GM19467 (cell line): ENCODE measurements around the gene PRR15L.
"Not testable (repeated sequence)": the region's sequence is repeated elsewhere in the genome, so short reads cannot be mapped to it uniquely, and the experiment has no call there.

ENCODE experiments used
- ATAC-seq: cut with Tn5 transposase; IDR thresholded peaks from one replicate; pipeline ENCODE4 v1.9.1; 2021; ENCODE audit warnings: mild to moderate bottlenecking, moderate library complexity; ENCODE audit not compliant: unreplicated experiment

The PRR15L gene

GRCh38 chr17:47957591-47958490 lies at the start of gene PRR15L:
PRR15L (minus strand) TSS chr17:47957883; CDS start chr17:47953234, 4,649 bp downstream.
- no peak for ATAC-seq

DNA sequence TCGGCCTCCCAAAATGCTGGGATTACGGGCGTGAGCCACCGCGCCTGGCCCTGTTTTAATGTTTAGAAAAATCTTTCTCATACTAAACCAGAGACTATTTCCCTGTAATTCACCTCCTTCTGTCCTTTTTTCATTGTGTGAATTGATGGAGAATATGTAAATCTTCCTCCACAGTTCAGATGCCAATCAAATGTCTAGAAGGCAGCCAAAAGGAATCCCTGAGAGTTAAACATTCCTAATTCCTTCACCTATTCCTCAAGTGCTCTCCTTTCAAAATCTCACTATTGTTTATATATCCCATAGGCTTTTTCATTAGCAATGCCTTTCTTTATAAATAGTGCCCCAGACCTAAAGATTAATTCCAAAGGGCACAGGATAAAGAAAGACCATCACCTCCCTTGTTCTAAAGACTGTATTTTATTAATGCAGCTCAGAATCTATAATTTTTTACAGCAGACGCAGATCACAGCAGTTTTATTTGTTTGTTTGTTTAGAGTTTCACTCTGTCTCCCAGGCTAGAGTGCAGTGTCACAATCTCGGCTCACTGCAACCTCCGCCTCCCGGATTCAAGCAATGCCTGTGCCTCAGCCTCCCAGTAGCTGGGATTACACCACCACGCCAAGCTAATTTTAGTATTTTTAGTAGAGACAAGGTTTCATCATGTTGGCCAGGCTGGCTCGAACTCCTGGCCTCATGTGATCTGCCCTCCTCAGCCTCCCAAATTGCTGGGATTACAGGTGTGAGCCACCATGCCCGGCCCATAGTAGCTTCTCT lies 49.4 kb upstream of the PRR15L start:
- ATAC-seq, result no peak

- ATAC-seq, result no peak
Measured at GRCh38 chr17:48004983-48005382, 47.3 kb upstream of the PRR15L start.

GRCh38 chr17:48003417-48004151 lies 45.9 kb upstream of the PRR15L start:
- ATAC-seq, result no peak

DNA sequence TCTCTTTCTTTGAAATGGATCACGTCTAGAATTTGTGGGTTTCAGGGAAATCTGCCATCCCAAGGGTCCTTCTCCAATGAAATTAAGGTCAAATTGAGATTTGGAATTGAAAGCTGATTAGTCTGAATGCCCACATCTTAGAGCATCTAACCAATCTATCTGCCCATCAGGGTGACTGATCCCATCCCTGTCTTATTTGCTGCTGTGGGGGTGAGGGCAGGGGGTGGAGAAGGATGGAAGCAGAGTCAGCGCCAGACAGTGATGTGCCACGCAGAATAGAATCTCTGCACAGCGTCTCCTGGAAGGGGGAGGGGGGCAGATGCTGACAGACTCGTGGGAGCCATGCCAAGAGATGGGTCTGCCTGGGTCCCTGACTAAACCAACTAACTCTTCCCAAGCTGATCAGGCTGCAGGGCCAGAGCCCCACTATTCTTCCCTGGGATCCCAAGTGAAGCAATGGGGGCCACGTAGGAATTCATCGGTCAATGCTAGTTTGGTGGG lies 45.3 kb upstream of the PRR15L start:
- no peak for ATAC-seq

- ATAC-seq, result no peak
Measured at GRCh38 chr17:48002266-48002915, 44.7 kb upstream of the PRR15L start.

GRCh38 chr17:48001657-48002056 lies 44.0 kb upstream of the PRR15L start:
- ATAC-seq, result not testable (repeated sequence)

DNA sequence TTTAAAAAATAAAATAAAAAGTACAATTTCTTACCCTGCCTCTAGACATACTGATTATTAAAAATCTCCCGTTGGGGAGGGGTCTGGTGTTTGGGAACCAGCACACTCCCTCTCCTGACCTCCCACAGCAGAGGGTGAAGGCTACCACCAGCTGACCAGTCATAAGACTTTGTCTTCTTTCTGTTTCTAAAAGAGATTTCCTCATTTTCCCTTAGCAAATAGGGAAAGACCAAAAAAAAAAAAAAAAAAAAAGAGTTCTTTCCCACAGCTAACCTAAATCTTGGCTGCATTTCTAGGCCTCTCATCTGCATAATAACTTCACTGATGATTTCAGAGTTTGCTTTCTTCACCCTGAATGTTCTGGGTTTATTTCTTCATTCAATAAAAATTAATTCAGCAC lies 43.5 kb upstream of the PRR15L start:
- ATAC-seq, result no peak

DNA sequence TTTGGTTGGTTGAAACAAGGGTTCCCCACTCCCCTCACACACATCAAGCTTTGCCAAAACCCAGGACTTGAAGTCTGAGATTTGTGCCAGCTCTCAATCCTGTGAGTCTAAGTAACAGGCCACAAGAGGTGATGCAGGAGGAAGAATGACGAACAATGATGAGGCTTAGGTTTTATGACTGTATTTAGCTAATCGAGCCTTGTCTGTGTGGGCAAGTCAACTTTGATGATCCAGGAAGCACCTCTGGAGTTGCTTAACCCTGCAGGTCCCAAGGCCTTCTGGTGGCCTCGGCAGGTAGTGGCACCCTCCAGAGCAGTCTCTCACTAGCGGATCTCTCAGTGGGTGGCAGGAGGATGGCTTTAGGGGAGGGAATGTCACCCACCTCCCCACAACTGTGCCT lies 41.9 kb upstream of the PRR15L start:
- no peak for ATAC-seq

- ATAC-seq, result no peak
Measured at GRCh38 chr17:47998044-47998443, 40.4 kb upstream of the PRR15L start.

DNA sequence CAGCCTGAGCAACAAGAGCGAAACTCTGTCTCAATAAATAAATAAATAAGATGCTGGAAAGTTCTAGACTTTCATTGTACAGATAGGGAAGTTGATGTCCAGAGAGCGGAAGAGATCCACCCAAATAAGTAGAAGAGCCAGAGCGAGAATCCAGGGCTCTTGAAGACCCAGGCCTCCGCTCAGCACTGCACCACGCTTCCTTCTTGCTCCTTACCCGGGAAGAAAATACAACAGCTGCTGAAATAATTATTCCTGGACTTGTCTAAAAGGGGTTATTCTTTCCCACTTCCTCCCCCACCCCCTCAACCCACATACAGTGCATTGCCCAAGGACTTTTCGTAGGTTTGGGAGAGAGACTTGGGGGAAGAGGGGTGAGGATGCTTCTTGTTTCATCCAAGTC lies 39.9 kb upstream of the PRR15L start:
- no peak for ATAC-seq

DNA sequence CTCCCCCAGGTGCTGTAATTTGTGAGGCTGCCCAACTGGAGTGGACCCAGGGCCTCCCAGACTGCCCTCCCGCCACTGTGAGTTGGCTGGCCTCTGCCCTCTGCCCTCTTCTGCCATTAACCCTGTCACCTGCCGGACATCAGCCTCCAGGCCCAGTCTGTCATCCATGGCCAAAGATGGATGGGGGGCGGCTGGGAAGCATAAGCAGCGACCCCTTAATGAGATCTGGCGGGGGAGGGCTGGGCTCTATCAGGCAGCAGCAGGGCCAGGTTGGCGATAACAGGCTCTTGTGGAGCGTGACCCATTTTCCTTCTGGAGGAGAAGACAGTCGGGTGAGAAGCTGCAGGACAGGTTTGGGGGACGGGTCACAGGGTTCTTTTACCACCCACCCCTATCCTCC lies 38.5 kb upstream of the PRR15L start:
- ATAC-seq, result no peak

- ATAC-seq, result no peak
Measured at GRCh38 chr17:47995241-47995935, 37.7 kb upstream of the PRR15L start.

DNA sequence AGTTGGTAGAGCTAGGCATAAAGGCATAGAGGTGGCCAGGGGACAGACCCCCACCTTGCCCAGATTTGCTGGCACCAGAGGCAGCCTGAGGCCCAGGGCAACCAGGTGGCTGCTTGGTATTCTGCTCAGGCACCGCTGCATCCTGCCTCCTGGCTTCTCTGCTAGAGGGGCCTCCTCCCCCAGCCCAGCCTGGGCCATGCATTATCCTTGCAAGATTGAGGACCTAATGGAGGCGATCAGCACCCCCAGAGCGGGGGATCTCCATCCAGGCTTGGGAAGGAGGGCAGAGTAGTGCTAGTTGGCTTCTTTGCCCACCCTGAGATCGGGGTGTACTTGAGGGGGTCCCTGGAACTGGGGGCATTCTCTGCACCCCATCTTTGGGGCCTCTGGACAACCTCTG lies 37.0 kb upstream of the PRR15L start:
- ATAC-seq, result no peak

DNA sequence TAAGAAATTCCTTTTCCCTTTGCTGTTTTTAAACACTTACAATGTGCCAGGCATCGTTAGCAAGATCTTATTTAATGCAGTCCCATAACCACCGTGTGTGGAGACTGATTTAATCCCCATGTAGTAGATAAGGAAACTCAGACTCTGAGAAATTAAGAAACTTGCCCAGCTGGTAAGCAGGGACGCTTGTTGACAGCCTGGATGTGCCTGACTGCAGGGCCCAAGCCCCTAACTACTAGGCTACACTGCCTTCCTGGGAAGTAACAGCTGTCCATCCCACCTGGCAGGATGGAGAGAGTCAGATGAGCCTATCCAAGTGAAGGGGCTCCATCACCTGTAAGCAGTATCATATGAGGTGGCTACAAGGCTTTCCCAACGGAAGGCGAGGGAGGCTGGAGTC lies 36.3 kb upstream of the PRR15L start:
- ATAC-seq, result no peak

- no peak for ATAC-seq
Measured at GRCh38 chr17:47993031-47993564, 35.4 kb upstream of the PRR15L start.

- ATAC-seq, result no peak
Measured at GRCh38 chr17:47992216-47992615, 34.5 kb upstream of the PRR15L start.

DNA sequence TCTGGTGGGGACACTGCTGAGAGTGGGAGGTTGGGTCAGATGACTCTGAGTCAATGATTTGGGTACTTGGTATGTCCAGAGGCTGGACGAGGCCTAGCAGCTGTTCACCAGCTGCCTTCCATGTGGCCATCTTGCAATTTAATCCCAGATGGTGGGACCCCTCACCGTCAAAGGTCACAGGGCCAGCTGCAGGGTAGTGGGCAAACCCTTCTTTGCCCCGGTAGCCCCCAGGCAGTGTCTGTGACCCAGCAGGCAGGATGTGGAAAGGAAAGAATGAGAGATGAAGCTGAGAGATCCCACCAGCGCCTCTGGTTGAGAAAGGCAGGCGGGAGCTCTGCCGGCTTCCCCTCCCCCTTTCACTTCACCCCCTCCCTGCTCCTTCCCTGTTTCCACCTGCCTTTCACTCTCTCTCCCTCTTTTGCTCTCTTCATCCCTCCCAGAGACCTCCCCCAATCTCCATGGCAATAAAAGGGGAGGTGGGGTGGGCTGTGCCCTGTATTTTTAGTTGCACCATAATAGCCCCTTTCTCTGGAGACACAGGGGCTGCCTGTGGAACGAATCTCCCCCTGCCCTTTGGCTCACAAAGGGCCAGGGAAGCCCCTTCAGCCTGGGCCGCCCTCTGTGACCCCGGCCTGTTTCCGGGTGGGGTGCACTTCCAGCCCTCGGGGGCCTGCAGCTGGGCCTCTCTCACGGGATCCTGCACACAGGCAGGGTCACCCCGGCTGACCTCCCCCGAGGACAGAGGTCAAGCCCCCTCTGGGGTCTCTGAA lies 33.5 kb upstream of the PRR15L start:
- ATAC-seq, result no peak

DNA sequence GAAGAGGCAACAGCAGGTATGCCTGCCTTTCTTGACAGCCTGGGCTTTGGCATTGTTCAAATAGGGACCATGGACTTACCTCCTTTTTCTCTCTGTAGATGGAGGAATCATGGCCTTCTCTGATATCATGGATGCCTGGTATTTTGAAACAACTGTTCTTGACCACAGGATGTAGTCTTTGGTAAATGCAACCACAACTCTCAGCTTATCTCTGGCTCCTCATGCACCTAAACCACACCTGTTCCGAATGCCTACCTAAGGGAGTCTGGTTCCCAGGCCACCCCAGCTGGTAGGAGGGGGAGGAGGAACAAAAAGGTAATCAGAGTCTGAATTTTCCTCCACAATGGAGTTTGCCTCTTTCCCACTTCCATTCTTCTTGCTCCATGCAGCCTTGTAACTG lies 32.0 kb upstream of the PRR15L start:
- no peak for ATAC-seq
